HepG2 (cell line): ENCODE results near the gene SNED1. TPM values are rescaled to one million over a fixed set of nuclear protein-coding genes. Genes with fewer than 3 reads are reported as not detected.
A peak's percentile ranks its signal among the peaks of the same experiment; 100 is the strongest.

Experiments
- DRAP1 ChIP-seq: IDR thresholded peaks from 2 replicates; pipeline ENCODE4 v1.6.1; 2016; ENCODE audit warnings: missing genetic modification reagents, missing compliant biosample characterization
- ETS1 ChIP-seq: sonication (generic); formaldehyde crosslinking; IDR thresholded peaks from 2 replicates; pipeline ENCODE4 v1.4.0; 2020; ENCODE audit warnings: missing genetic modification reagents
- GABPB1 ChIP-seq: IDR thresholded peaks from 2 replicates; pipeline ENCODE4 v1.6.1; 2016; ENCODE audit warnings: mild to moderate bottlenecking, missing genetic modification reagents, moderate library complexity, missing compliant biosample characterization
- HOXD1 ChIP-seq: sonication (generic); formaldehyde crosslinking; IDR thresholded peaks from 2 replicates; pipeline ENCODE4 v1.5.0; 2020; ENCODE audit warnings: missing genetic modification reagents
- KLF16 ChIP-seq, 2 experiments: sonication (generic) in 1 of 2; formaldehyde crosslinking in 1 of 2; IDR thresholded peaks; 2 replicates each; pipeline versions ENCODE4 v1.6.1 to v1.8.0; 2016 to 2023; ENCODE audit warnings: missing genetic modification reagents in 2 of 2, missing compliant biosample characterization in 1 of 2
- KMT2B ChIP-seq: IDR thresholded peaks from 2 replicates; pipeline ENCODE4 v1.6.1; 2016; ENCODE audit warnings: missing genetic modification reagents, missing compliant biosample characterization
- MEF2D ChIP-seq: sonication (generic); formaldehyde crosslinking; IDR thresholded peaks from 2 replicates; pipeline ENCODE4 v1.5.1; 2020; ENCODE audit warnings: mild to moderate bottlenecking, missing genetic modification reagents
- PAX8 ChIP-seq: sonication (generic); formaldehyde crosslinking; IDR thresholded peaks from 2 replicates; pipeline ENCODE4 v1.8.0; 2022; ENCODE audit warnings: mild to moderate bottlenecking, missing genetic modification reagents, borderline replicate concordance
- RBAK ChIP-seq: sonication (generic); formaldehyde crosslinking; IDR thresholded peaks from 2 replicates; pipeline ENCODE4 v1.5.1; 2020; ENCODE audit warnings: mild to moderate bottlenecking, missing genetic modification reagents
- SALL1 ChIP-seq: sonication (generic); formaldehyde crosslinking; IDR thresholded peaks from 2 replicates; pipeline ENCODE4 v1.8.0; 2022; ENCODE audit warnings: mild to moderate bottlenecking, missing genetic modification reagents
- SNAPC5 ChIP-seq: sonication (generic); formaldehyde crosslinking; IDR thresholded peaks from 2 replicates; pipeline ENCODE4 v1.8.1; 2023; ENCODE audit warnings: mild to moderate bottlenecking, missing genetic modification reagents, borderline replicate concordance
- TRIM24 ChIP-seq: sonication (generic); formaldehyde crosslinking; IDR thresholded peaks from 2 replicates; pipeline ENCODE4 v1.8.0; 2022; ENCODE audit warnings: mild to moderate bottlenecking, missing genetic modification reagents
- ZFP37 ChIP-seq: sonication (generic); formaldehyde crosslinking; IDR thresholded peaks from 2 replicates; pipeline ENCODE4 v1.4.0; 2020; ENCODE audit warnings: missing genetic modification reagents, borderline replicate concordance
- ZMYM2 ChIP-seq: sonication (generic); formaldehyde crosslinking; IDR thresholded peaks from 2 replicates; pipeline ENCODE4 v1.8.0; 2022; ENCODE audit warnings: mild to moderate bottlenecking, missing genetic modification reagents
- ZNF235 ChIP-seq: sonication (generic); formaldehyde crosslinking; IDR thresholded peaks from 2 replicates; pipeline ENCODE4 v1.8.1; 2023; ENCODE audit warnings: mild to moderate bottlenecking, missing genetic modification reagents, borderline replicate concordance
- ZNF414 ChIP-seq: sonication (generic); formaldehyde crosslinking; IDR thresholded peaks from 2 replicates; pipeline ENCODE4 v1.5.0; 2020; ENCODE audit warnings: missing genetic modification reagents
- ZNF609 ChIP-seq: sonication (generic); formaldehyde crosslinking; IDR thresholded peaks from 2 replicates; pipeline ENCODE4 v1.4.0; 2020; ENCODE audit warnings: mild to moderate bottlenecking, missing genetic modification reagents, borderline replicate concordance
- ZNF687 ChIP-seq: sonication (generic); formaldehyde crosslinking; IDR thresholded peaks from 2 replicates; pipeline ENCODE4 v1.5.1; 2020; ENCODE audit warnings: mild to moderate bottlenecking, missing genetic modification reagents, moderate library complexity
- ZSCAN21 ChIP-seq: sonication (generic); formaldehyde crosslinking; IDR thresholded peaks from 2 replicates; pipeline ENCODE4 v1.8.0; 2022; ENCODE audit warnings: mild to moderate bottlenecking, missing genetic modification reagents, moderate library complexity, borderline replicate concordance
- polyA plus RNA-seq, 8 experiments: library from polyadenylated mRNA; depleted of rRNA in 3 of 8; stranded (reverse) in 7 of 8; unstranded in 1 of 8; fragments of >200 nt; fragmentation: Illumina TruSeq in 4 of 8; extraction: Trizol in 4 of 8; gene quantifications; 2 replicates each; pipeline versions ENCODE4 v1.2.1 to v1.2.3, GENCODE V29; 2011 to 2016; ENCODE audit warnings: low read depth in 4 of 8, missing spikeins in 1 of 8, mixed read lengths in 1 of 8; ENCODE audit not compliant: insufficient read depth in 1 of 8
- total RNA-seq, 5 experiments: library from RNA; depleted of rRNA; stranded (reverse); fragments of >200 nt; fragmentation: Illumina TruSeq; extraction: Trizol; gene quantifications; 2 replicates each; pipeline ENCODE4 v1.2.3, GENCODE V29; 2016; ENCODE audit warnings: low read depth in 1 of 5

Gene SNED1
- total and polyA plus RNA-seq, 2 of the 13 experiments (the other 11 are each of a cell fraction or from before 2014, with no cell fraction given): 0.15 to 0.65 TPM

GRCh38 chr2:241135737-241136136 lies 137.3 kb downstream of the SNED1 start (continued):
- TF ChIP-seq SALL1 (CRISPR knock-in tag) (peak; percentile 32; the same call in 1 of the 2 replicates), SNAPC5 (CRISPR knock-in tag) (no peak), ZNF687 (CRISPR knock-in tag) (peak; percentile 67), ETS1 (CRISPR knock-in tag) (no peak), KLF16 (CRISPR knock-in tag; IDR thresholded peaks at IDR 0.05) (0 out of 4 replicates have a peak, but pooled peaks of 1 of the 2 experiments have one; percentile 52), MEF2D (CRISPR knock-in tag) (0 out of 2 replicates have a peak, but pooled peaks have one; percentile 42), ZSCAN21 (CRISPR knock-in tag) (no peak), GABPB1 (CRISPR knock-in tag) (peak; percentile 21; the same call in 1 of the 2 replicates), RBAK (no peak), HOXD1 (no peak), ZNF235 (CRISPR knock-in tag) (no peak), ZFP37 (CRISPR knock-in tag) (no peak), ZNF414 (CRISPR knock-in tag) (no peak), ZMYM2 (no peak), ZNF609 (CRISPR knock-in tag) (no peak), PAX8 (CRISPR knock-in tag) (no peak), DRAP1 (CRISPR knock-in tag) (no peak), KMT2B (CRISPR knock-in tag) (no peak), TRIM24 (CRISPR knock-in tag) (no peak)
